PC-9 (cell line): ENCODE results near the gene PRKCI. TPM values are rescaled to one million over a fixed set of nuclear protein-coding genes. Genes with fewer than 3 reads are reported as not detected.
A peak's percentile ranks its signal among the peaks of the same experiment; 100 is the strongest.

Experiments used
- BruUV-seq: library from RNA; stranded (reverse); fragments of 400-500 nt; replicated peaks from 2 replicates; lab custom pipeline; 2021; lab: Mats Ljungman, UMichigan
- CTCF ChIA-PET: fragments of 300-600 bp; sonication (Branson Sonifier 250); formaldehyde crosslinking; loops from one replicate; lab custom pipeline; 2022; ENCODE audit warnings: antibody characterized with exemption; lab: Charles Lee
- POLR2A ChIA-PET: fragments of 300-600 bp; sonication (Branson Sonifier 250); formaldehyde crosslinking; loops from one replicate; lab custom pipeline; 2022; ENCODE audit warnings: antibody characterized with exemption; ENCODE audit not compliant: unreplicated experiment; lab: Charles Lee
- DNase-seq, 2 experiments: peaks; one replicate each; pipeline versions ENCODE4 v3.0.0 to v3.0.0-alpha.2; 2015 to 2022; ENCODE audit warnings: mixed read lengths in 1 of 2
- H2AFZ ChIP-seq: fragments of 200-600 bp; sonication (generic); 2 replicates; pipeline ENCODE4 v1.8.1; 2017; ENCODE audit warnings: antibody characterized with exemption
- H3F3A ChIP-seq: fragments of 200-600 bp; sonication (generic); 2 replicates; pipeline ENCODE4 v1.8.1; 2017; ENCODE audit warnings: antibody characterized with exemption, mild to moderate bottlenecking, low read depth; ENCODE audit not compliant: insufficient read depth
- H3K27ac ChIP-seq: fragments of 200-600 bp; sonication (generic); 2 replicates; pipeline ENCODE4 v1.6.1; 2016; ENCODE audit warnings: mixed run types
- H3K27me3 ChIP-seq: fragments of 200-600 bp; sonication (generic); 2 replicates; pipeline ENCODE4 v1.6.1; 2016; ENCODE audit warnings: low read depth, mixed run types; ENCODE audit not compliant: insufficient read depth
- H3K36me3 ChIP-seq: fragments of 200-600 bp; sonication (generic); 2 replicates; pipeline ENCODE4 v1.6.1; 2016; ENCODE audit warnings: low read depth, mixed run types
- H3K4me1 ChIP-seq: fragments of 200-600 bp; sonication (generic); replicated peaks from 2 replicates; pipeline ENCODE4 v1.6.1; 2016; ENCODE audit warnings: mixed run types; ENCODE audit not compliant: insufficient read depth
- H3K4me2 ChIP-seq: fragments of 200-600 bp; sonication (generic); 2 replicates; pipeline ENCODE4 v1.6.1; 2017; ENCODE audit warnings: mixed run types
- H3K4me3 ChIP-seq: fragments of 200-600 bp; sonication (generic); 2 replicates; pipeline ENCODE4 v1.6.1; 2016; ENCODE audit warnings: mixed run types
- H3K79me2 ChIP-seq: fragments of 200-600 bp; sonication (generic); 2 replicates; pipeline ENCODE4 v1.6.1; 2017; ENCODE audit warnings: low read depth, mixed run types
- H3K9me2 ChIP-seq: fragments of 200-600 bp; sonication (generic); 2 replicates; pipeline ENCODE4 v1.8.1; 2017; ENCODE audit warnings: mild to moderate bottlenecking; ENCODE audit not compliant: insufficient read depth
- H3K9me3 ChIP-seq: fragments of 200-600 bp; sonication (generic); 2 replicates; pipeline ENCODE4 v1.8.1; 2016; ENCODE audit warnings: low read depth; ENCODE audit not compliant: insufficient read depth
- H4K20me1 ChIP-seq: fragments of 200-600 bp; sonication (generic); 2 replicates; pipeline ENCODE4 v1.8.1; 2017; ENCODE audit not compliant: insufficient read depth
- EZH2 ChIP-seq: fragments of 200-600 bp; sonication (generic); IDR thresholded peaks from 2 replicates; pipeline ENCODE4 v1.8.0; 2017; ENCODE audit warnings: antibody characterized with exemption, low read depth
- intact Hi-C: fragments of 100-400 bp; cut with micrococcal nuclease; formaldehyde crosslinking; loops from one replicate; pipeline ENCODE4 v1.10.0; 2022; ENCODE audit not compliant: unreplicated experiment
- total RNA-seq: library from RNA; stranded (reverse); gene quantifications from 2 replicates; pipeline ENCODE4 v1.2.3, GENCODE V29; 2021
- TF ChIP-seq, protein P1 (sequence below): fragments of 200-600 bp; sonication (generic); conservative IDR thresholded peaks from 2 replicates; pipeline ENCODE4 v1.6.1; 2017; ENCODE audit warnings: mixed run types, antibody characterized with exemption, mild to moderate bottlenecking, moderate library complexity

The PRKCI gene
- total RNA-seq, 1 experiment from 2014 or later, result 104 TPM

GRCh38 chr3:170180079-170180907 lies 41.9 kb upstream of the PRKCI start:
- BruUV-seq, result TSS peak; percentile 47
- CTCF ChIA-PET, result interaction anchor here (0.6 to 0.7 kb wide), 5 partner anchors 129 to 1441 kb away, joined by 3 to 9 read pairs (median 5); no protein-coding TSS in a partner anchor
- peaks cover 19% of the 10 kb centered on the region for H3K4me1 ChIP-seq
- peak overlapping the region; percentile 76 for H3K4me3 ChIP-seq
- DNase-seq, result peak; percentile 14 to 45
- peaks cover 5% of the 10 kb centered on the region; the same call in 1 of the 2 replicates for H3F3A ChIP-seq
- peaks cover 42% of the 10 kb centered on the region for H3K79me2 ChIP-seq
- peaks cover 17% of the 10 kb centered on the region; the same call in 1 of the 2 replicates for H4K20me1 ChIP-seq
- TF ChIP-seq, protein P1, sequence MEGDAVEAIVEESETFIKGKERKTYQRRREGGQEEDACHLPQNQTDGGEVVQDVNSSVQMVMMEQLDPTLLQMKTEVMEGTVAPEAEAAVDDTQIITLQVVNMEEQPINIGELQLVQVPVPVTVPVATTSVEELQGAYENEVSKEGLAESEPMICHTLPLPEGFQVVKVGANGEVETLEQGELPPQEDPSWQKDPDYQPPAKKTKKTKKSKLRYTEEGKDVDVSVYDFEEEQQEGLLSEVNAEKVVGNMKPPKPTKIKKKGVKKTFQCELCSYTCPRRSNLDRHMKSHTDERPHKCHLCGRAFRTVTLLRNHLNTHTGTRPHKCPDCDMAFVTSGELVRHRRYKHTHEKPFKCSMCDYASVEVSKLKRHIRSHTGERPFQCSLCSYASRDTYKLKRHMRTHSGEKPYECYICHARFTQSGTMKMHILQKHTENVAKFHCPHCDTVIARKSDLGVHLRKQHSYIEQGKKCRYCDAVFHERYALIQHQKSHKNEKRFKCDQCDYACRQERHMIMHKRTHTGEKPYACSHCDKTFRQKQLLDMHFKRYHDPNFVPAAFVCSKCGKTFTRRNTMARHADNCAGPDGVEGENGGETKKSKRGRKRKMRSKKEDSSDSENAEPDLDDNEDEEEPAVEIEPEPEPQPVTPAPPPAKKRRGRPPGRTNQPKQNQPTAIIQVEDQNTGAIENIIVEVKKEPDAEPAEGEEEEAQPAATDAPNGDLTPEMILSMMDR, result no peak
- no peak for TF ChIP-seq EZH2
- peak overlapping the region; percentile 51 for H3K27ac ChIP-seq
- no peaks in the 10 kb centered on the region for H3K9me3 ChIP-seq
- peak overlapping the region; percentile 99 for H3K4me2 ChIP-seq
- intact Hi-C loops, result loop anchor here (2.0 to 10.0 kb wide), 4 partner anchors 43 to 205 kb away; partner anchors contain the start of gene PRKCI
- no peaks in the 10 kb centered on the region for H3K27me3 ChIP-seq
- POLR2A ChIA-PET, result interaction anchor here (0.5 to 0.6 kb wide), 5 partner anchors 21 to 1974 kb away, joined by 3 to 14 read pairs (median 5); no protein-coding TSS in a partner anchor
- peak overlapping the region; percentile 83 for H2AFZ ChIP-seq
- H3K9me2 ChIP-seq, result no peaks in the 10 kb centered on the region
- peaks cover 35% of the 10 kb centered on the region for H3K36me3 ChIP-seq

- peak within 1 kb of the TSS; percentile 99 for H3K4me2 ChIP-seq
- peak within 1 kb of the TSS; percentile 83 for H2AFZ ChIP-seq
- no peaks in the 10 kb centered on the region for H3K9me3 ChIP-seq
- no TSS peak for BruUV-seq
- ChIA-PET CTCF (interaction anchor here (0.6 to 1.3 kb wide), 4 partner anchors 17 to 631 kb away, joined by 3 to 5 read pairs (median 4); no protein-coding TSS in a partner anchor), POLR2A (interaction anchor here (0.5 to 0.7 kb wide), 3 partner anchors 20 to 860 kb away, joined by 3 to 14 read pairs (median 5); no protein-coding TSS in a partner anchor)
- H3K4me3 ChIP-seq, result peak within 1 kb of the TSS; percentile 76
- TF ChIP-seq, protein P1, result peak; percentile 36; the same call in 1 of the 2 replicates
- no peak for TF ChIP-seq EZH2
- H3K27ac ChIP-seq, result peak within 1 kb of the TSS; percentile 51
- peaks cover 32% of the 10 kb centered on the region for H3K36me3 ChIP-seq
- H3K4me1 ChIP-seq, result peaks cover 19% of the 10 kb centered on the region
- intact Hi-C loops, result loop anchor here (2.0 to 10.0 kb wide), 4 partner anchors 42 to 204 kb away; partner anchors contain the start of gene PRKCI
- H3F3A ChIP-seq, result peaks cover 4% of the 10 kb centered on the region; the same call in 1 of the 2 replicates
- no peaks in the 10 kb centered on the region for H3K9me2 ChIP-seq
- peaks cover 42% of the 10 kb centered on the region for H3K79me2 ChIP-seq
- DNase-seq, result peak; percentile 83 to 97
- H4K20me1 ChIP-seq, result peaks cover 17% of the 10 kb centered on the region; the same call in 1 of the 2 replicates
- H3K27me3 ChIP-seq, result no peaks in the 10 kb centered on the region
These were observed 41.0 kb upstream of the PRKCI start, which contains the start of gene PHC3 for GRCh38 chr3:170180908-170181885. PHC3 (minus strand) TSS chr3:170181733; CDS start chr3:170181715, 18 bp downstream.
